NCI-H345 treated with DMSO at 0.1 percent for 48 hours (cell line): ENCODE measurements around the gene PLA1A.

Experiments
- DNase-seq: peaks from one replicate; lab custom pipeline; 2025; ENCODE audit not compliant: unreplicated experiment; lab: John Stamatoyannopoulos, UW

Gene PLA1A

DNA sequence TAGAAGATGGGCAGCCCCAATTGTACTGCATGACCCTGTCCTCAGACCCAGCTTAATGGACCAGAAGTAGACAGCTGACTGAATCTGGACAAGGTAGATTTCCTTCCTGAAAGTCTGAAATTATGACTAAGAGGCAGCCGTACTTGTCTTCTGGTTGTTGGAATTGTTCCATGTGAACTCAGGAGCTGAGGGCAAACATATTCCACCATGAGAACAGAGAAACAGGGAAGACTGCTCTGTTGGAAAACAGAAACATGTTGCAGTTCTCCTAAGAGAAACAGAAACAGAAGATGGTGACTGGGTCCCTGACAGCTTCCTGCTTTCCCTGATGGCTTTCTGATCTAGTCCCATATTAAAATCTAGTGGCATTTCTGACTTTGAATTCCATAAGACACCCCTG is 38.6 kb downstream of the PLA1A start:
- DNase-seq, result no peak

DNA sequence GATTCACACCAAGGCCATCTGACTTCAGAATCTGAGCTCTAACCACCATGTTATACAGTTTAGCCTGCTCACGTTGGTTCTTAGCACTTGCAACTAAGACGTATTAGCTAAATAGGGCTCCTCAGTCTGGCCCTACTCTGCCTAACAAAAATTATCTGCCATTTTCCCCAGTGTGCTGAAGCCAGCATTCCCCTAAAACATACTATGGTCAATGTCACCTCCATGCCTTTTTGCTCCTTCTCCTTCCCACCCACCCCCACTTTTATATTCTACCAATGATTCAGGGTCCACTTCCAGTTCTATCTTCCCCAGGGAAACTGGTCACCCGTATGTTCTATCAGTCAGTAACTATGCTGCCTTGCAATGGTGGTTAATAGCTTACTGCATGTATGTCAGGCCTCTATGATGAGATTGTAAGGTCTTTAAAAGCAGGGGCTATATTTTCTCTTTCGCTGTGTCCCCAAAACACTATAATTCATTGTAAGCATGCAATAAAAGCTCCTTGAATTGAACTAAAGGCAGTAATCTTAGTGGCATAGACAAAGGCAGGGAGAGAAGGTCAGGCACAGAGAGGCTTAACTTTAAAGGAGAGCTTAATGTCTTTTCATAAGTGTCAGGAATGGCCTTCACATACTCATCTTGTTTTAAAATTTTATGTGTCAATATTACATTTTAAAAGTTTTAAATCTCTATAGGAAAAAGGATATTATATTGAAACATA is 39.4 kb downstream of the PLA1A start:
- no peak for DNase-seq

DNA sequence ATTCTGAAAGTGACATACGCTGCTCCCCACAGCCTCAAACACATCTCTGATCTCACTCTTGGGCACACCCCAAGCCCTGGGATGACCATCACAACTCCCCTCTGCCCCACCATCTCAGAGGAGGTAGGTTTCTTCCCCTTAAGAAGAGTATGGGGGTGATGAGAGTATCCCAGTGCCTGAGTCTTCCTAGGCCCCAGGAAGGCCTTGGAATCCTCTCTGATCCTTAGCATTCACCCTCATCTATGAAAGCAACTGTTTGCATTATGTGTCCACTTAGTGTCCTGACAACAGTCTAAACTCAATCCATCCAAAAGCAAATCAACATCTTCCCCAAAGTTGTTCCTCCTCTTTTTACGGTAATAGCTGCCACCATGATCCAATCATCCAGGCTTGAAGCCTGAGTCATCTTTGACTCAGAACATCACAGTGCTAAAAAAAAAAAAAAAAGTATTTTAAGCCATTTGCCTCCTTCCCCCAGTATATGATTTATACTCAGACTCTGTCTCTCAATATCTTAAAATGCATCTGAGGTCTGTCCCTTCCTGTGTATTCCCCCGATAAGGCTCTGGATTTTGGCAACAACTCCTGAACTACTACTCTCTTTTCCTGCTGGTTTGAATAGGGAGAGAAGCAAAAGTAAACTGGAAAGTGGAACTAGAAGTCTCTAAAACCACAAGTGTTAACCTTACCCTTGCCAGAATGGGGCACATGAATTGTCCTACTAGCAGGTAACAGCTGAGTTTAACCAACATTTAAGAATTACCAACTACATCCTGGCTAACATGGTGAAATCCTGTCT is 40.2 kb downstream of the PLA1A start:
- no peak for DNase-seq

DNA sequence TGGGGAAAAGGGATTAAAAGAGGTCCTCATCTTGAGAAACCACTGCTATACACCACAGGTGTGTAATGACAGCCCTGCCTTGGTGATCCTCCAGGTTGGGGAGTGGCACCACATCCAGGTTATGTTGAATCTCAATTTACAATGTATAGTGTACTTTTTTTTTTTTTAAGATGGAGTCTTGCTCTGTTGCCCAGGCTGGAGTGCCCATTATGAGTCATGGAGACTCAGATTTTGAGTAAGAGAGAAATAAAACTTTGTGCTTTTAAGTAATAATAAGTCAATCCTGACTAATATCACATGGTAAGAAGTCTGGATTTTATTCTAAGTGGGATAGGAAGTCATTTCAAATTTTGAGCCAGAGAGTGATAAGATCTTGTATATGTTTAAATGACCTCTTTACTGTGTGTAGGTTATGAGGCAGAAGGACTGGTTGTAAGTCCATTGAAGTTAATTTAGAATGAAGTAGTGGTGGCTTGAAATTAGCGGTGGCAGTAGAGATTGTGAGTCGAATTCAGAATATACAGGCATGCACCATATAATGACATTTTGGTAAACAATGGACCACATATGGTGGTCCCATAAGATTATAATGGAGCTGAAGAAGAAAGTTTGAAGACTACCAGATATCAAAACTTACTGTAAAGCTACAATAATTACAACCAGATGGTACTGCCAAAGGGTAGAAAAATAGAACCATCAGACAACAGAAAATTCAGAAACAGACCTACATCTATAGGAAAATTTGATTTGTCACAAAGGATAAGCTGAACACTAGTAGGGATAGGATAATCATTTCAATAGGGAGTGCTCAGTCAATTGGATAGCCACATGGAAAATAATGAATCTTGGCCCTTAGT is 42.0 kb downstream of the PLA1A start:
- no peak for DNase-seq

DNA sequence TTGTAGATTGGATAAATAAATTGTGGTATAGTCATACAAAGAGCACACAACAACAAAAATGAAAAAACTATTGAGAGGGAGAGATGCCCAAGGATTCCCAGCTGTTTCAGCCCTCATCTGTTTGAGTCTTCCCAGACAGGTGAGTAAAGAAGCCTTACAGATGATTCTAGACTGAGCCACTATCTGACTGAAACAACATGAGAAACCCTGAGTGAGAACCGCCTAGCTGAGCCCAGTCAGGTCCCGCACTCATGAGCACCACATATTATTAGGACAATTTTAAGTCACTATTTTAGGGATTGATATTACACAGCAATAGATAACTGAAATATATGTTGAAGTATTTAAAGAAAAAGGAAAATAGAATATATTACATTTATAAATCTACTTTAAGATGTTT is 43.7 kb downstream of the PLA1A start:
- DNase-seq, result no peak

DNA sequence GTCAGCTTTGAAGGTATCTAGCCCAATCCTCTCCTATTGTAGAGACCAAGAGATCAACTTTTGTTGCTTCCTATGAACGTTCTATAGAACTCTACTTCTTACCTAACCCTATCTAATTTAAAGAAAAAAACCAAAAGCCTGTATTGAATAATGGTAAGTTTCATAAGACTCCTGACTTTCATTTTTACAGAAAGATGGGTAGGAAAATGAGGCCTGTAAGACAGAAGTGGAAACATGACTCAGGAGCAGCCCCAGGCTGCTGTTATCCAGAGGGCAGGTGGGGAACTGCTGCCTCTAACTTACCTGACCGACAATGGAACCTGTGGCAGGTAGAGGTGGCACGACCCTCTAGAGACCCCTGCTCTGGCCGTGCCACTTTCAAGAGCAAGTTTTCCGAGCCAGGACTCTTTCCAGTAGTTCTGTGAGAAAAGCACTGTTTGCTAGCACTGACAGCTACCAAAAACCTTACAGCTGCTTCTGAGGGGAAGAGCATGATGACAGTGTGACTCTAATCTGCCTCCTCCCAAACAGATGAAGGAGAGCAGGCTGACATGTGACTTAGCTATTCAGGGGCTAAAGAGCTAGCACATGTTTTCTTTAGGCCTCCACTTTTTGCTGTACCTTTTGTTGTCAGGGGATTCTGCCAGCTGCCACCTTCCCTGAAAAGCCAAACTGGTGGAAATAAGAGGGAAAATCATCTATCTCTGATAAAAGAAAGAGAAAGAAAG is 45.2 kb downstream of the PLA1A start:
- no peak for DNase-seq

DNA sequence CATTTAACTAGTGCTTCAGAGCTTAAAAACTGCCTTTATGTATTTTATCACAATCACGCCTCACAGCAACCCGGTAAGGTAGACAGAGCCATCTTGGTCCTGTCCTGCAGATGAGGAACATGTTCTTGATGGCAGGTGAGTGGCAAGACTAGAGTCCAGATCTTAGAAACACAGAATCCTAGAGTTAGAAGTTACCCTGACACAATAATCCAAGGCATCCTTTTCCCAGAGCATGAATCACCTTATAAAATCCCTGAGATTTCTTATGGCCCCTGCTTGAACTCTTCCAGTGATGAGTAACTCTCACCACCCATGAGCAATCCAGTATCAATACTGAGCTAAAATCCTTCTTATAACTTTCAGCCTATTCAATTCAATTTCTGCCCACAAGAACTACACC is 45.8 kb downstream of the PLA1A start:
- no peak for DNase-seq

DNA sequence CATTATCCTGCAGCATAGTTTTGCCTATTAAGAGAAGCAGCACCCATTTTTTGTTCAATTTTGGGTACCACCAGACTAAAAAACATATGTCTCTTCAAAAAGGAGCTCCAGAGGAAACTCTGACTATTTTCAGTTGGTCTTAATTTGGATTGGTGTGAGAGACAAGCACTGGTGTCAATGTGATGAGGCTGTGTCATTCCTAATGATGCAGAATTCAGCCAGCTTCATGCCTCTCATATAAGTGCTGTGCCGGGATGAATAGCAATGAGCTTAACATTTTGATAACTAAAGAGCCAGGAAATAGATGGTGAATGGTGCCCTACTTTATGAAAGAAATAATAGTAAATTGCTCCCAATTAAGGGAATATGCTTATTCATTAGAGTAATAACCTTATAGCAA is 46.8 kb downstream of the PLA1A start:
- no peak for DNase-seq

DNA sequence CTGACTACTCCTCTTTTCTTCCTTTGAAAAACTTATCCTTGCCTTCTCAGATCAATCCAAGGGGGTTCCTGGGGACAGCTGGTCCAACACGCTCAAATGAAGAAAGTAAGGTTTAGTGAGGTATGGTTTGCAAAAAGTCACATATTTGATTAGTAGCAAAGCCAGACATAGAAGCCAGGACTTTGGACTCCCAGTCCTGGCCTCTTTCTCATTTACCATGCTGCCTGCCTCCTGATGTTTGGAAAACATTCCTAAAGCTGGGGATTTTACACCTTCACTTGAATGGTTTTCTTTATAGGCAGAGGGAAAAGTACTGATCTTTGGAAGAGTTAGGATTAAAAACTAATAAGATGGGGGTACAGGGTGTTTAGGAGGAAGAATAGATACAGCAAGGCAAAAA is 48.1 kb downstream of the PLA1A start:
- DNase-seq, result no peak

DNA sequence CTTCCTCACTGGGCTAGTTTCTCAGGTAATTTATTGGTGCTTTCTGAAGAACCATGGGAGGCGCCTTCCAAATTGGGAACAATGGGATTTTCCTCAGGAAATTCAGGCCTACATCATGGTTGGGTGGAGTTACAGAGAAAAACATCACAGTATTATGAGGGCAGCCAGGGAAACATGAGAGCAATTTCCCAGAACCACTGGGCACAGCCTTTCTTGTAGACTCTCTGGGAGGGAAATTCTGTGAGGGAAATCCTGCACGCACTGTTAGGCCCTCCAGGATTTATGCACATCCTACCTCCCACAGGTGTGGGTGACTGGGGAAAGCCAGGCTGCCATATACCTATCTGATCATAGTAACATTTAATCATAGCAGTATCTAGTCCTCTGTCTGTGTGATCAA is 49.5 kb downstream of the PLA1A start:
- DNase-seq, result no peak

DNA sequence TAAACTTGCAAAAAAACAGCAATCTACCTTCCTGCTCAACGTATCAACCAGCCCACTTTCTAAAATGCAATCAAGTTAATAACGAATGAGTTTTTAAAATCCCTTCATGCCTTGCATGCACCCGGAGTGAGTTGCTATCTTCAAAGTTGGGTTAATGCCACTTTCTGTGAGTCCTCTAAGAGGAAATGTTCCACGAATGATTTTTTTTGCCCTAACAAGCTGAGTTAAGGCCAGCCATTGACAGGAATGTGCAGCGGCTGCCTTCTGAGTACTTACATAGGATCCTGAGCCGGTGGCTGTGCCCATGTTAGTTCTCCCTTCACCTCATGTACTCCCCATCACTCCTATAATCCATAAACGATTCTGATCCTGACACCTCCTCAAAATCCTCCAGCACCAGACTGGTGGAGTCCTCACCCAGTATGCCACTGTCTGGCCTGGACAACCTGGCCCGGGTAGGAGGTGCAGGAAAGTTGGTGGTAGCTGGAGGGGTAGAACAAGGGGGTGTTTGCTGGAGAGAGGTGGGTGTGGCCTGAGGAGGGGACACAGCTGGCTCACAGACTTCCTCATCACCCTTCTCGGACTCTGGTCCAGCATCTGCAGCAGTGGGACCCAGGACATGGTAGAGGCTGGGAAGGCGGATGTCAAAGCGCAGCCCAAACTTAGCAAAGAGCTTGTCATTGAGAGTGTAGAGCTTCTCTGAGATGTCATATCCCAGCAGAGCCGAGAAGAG is 50.3 kb downstream of the PLA1A start:
- DNase-seq, result no peak

DNA sequence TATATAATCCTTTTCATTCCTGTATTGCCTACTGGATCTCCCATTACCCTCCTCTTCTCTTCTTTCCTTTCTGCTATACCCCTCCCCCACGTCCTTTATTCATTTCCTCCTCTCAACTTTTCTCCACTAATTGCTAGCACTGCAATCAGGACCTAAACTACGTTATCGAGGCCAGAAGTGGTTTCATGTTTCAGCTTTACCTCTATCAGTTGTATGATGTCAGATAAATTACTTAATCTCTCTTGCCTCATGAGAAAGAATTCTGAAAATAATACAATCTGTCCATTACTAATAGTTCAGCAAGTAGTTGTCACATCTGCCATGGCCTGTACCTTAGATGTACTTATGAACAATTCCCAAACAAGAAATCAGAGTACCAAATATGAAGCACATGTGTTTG is 52.1 kb downstream of the PLA1A start:
- DNase-seq, result no peak

DNA sequence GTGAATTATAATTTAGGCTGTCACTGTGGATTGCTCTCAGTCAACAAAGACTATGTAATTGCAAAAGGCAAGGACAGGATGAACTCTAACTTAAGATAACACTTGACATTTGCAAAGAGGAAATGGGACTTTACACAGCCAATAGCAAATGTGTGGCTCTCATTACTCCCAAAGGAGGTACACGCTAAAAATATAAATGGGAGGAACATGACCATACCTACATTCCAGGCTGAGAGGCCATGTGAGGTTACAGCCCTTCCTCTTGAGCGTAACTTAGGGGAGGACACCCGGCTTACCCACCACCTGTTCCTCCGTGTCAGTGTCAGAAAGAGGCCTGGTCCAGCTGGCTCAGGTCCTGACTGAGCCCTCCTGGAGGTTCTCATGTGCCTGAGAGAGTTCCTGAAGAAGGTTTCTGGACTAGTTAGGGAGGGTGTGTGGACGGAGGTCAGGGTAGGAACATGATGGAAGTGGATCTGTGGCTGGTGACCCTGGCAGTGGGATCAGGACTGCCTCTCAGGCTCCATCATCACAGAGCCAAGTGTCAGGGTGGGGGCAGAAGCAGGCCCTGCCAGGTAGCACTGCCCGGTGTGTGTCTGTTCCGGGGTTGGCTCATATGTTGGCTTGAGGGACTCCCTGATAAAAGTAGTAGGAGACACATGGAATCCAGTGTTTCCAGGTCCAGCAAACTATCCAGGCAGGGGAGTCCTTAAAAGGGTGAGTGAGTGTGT is 54.8 kb downstream of the PLA1A start:
- no peak for DNase-seq

DNA sequence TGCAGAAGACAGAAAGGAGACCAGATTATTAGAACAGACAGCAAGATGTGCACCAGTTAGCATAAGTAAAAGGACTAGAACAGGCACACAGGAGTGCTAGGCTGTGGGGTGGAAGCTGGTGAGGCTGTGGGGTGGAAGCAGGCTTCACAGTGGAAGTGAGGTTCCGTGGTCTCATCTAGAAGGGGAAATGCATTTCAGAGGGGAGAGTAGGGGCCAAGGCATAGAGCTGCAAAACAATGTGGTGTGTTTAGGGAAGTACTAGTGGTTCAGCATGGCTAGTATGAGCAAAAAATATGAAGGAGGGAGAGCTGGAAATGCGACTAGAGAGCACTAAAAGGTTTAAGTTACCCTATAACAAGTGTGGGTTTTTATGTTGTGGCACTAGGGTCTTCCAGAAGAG is 56.2 kb downstream of the PLA1A start:
- no peak for DNase-seq

DNA sequence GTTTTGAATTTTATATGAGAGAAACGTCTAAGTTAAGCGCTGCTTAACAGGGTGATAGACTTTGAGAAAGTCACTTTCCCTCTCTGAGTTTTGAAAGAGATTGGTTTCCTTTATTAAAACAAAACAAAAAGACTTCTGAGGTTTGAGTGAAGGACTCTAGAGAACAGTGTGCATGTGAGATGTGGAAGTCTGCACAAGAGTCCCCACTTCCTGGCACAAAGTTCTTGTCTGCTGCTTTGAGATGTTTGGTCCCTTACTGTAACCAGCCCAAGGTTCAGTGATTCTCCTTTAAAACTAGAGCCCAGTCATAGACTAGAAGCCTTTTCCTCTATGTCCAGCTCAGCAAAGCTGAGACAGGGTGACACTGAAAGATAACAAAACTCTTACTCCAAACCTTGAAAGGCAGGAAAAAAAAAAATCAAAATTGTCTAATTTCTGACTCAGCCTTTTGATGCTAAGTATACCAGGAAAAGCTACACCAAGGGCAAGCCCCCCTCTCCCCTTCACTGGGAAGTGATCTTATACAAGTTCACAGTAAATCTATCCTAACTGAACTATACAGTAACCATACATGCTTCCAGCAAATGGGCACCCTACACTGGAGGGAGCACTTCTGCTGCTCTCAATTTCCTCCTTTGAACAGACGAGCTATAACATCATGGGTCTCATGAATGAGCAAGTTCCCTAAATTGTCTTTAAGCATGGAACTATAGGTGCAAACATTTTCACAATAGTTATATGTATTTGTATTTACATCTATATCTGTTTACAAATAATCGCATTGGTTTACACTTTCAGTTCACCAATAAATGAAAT is 60.4 kb downstream of the PLA1A start:
- DNase-seq, result no peak

DNA sequence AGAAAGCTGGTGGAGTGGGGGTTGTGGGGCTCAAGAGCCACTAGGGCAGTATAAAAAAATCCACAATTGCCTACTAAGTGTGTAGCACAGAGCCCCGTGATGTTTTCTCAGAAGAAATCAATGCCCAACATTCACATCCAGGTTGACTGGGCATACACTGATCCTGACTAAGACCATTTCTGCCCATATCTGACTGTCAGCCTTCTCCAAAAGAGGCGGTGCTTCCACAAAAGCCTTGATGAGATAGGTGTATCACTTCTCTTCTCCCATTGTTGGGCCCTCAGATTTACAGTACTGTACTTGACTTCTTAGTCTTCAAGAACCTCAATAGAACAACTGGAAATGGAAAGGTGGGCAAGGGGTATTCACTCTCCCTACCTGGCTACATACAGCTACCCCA is 61.3 kb downstream of the PLA1A start:
- DNase-seq, result no peak

DNA sequence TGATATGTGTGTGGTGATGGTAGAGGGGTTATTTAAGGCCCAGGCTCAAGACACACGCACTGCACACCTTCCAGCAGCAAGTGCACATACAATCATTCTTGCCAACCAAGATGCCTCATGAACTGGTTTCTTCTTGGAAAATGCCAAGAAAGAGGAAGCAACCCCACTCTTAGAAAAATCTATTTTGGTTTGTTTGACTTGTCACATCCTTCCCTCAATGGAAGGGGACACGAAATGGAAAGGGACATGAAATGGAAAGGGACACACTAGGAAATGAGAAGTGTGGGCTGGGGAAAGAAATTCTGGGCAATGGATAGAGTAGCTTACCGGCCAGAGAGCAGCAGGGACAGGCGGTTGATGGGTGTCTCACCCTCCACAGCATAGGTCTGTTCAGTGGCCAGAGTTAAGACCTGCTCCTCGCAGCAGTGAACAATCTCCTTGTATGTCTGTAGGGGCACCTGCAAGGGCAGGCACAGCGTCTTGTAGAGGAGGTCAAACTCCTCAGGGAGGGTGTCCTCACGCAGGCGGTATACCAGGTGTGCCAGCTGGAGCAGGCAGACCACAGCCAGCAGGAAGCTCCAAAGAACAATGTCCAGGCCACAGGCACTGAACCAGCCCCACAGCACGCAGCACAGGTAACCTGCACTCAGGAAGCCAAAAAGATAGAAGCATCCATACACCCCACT is 62.1 kb downstream of the PLA1A start:
- DNase-seq, result no peak
